SW 1271 (cell line): ENCODE measurements around the gene XPNPEP1.
"Not testable (repeated sequence)": the region's sequence is repeated elsewhere in the genome, so short reads cannot be mapped to it uniquely, and the experiment has no call there.

Experiments used
- DNase-seq, 2 experiments: peaks; one replicate each; lab custom pipeline; 2025; lab: John Stamatoyannopoulos, UW

The XPNPEP1 gene

GRCh38 chr10:109924087-109924486 is 776 bp upstream of the XPNPEP1 start:
- no peak for DNase-seq

GRCh38 chr10:109922358-109922975 is 844 bp downstream of the XPNPEP1 start:
- no peak for DNase-seq

- DNase-seq = no peak
Measured at GRCh38 chr10:109920016-109920415, 3.3 kb downstream of the XPNPEP1 start.

- no peak for DNase-seq
Measured at GRCh38 chr10:109919220-109919619, 4.1 kb downstream of the XPNPEP1 start.

GRCh38 chr10:109918707-109919106 is 4.6 kb downstream of the XPNPEP1 start:
- DNase-seq = not testable (repeated sequence)

- DNase-seq = no peak
Measured at GRCh38 chr10:109915566-109915965, 7.7 kb downstream of the XPNPEP1 start.

GRCh38 chr10:109914966-109915365 is 8.3 kb downstream of the XPNPEP1 start:
- peak in 1 of 2 experiments; percentile 71 for DNase-seq

- DNase-seq = no peak
Measured at GRCh38 chr10:109913306-109913892, 9.9 kb downstream of the XPNPEP1 start.

- no peak for DNase-seq
Measured at GRCh38 chr10:109912335-109913281, 10.7 kb downstream of the XPNPEP1 start.

- no peak for DNase-seq
Measured at GRCh38 chr10:109911903-109912302, 11.4 kb downstream of the XPNPEP1 start.

GRCh38 chr10:109906316-109906715 is 17.0 kb downstream of the XPNPEP1 start:
- no peak for DNase-seq

- DNase-seq = no peak
Measured at GRCh38 chr10:109904397-109904796, 18.9 kb downstream of the XPNPEP1 start.

GRCh38 chr10:109902992-109903947 is 20.0 kb downstream of the XPNPEP1 start:
- no peak for DNase-seq

GRCh38 chr10:109899356-109900331 is 23.7 kb downstream of the XPNPEP1 start:
- no peak for DNase-seq

GRCh38 chr10:109898666-109899355 is 24.5 kb downstream of the XPNPEP1 start:
- no peak for DNase-seq

GRCh38 chr10:109898007-109898406 is 25.3 kb downstream of the XPNPEP1 start:
- no peak for DNase-seq

- no peak for DNase-seq
Measured at GRCh38 chr10:109895848-109896247, 27.5 kb downstream of the XPNPEP1 start.

- DNase-seq = no peak
Measured at GRCh38 chr10:109895095-109895818, 28.1 kb downstream of the XPNPEP1 start.

GRCh38 chr10:109894516-109894915 is 28.8 kb downstream of the XPNPEP1 start:
- no peak for DNase-seq
